HG03066 (cell line): ENCODE measurements around the gene SBF1.

Experiments
- ATAC-seq: cut with Tn5 transposase; IDR thresholded peaks from one replicate; pipeline ENCODE4 v1.9.1; 2021; ENCODE audit warnings: low read depth; ENCODE audit not compliant: unreplicated experiment

The SBF1 gene

DNA sequence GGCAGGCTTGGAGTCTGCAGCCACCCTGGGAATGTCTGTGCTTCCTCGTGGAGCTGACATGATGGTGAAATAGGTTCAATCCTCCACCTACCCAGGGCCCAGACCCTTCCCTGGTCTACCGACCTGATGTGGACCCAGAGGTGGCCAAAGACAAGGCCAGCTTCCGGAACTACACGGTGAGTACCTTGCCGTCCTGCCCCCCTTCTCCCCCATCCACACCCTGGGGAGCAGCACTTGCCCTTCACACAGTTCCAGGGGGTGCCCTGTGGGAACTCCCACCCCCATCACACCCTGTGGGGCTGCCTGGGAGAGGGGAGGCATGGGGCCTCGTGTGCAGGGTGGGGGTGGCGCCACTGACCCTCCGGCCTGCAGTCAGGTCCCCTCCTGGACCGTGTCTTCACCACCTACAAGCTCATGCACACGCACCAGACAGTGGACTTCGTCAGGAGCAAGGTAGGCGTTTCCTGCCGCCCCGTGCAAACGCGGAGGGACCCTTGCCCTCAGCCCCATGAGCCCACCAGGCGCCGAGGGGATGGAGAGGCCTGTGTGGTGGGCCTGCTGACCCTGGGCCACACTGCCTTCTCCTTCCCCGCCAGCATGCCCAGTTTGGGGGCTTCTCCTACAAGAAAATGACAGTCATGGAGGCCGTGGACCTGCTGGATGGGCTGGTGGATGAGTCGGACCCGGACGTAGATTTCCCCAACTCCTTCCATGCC is 12.6 kb upstream of the SBF1 start:
- ATAC-seq = no peak

DNA sequence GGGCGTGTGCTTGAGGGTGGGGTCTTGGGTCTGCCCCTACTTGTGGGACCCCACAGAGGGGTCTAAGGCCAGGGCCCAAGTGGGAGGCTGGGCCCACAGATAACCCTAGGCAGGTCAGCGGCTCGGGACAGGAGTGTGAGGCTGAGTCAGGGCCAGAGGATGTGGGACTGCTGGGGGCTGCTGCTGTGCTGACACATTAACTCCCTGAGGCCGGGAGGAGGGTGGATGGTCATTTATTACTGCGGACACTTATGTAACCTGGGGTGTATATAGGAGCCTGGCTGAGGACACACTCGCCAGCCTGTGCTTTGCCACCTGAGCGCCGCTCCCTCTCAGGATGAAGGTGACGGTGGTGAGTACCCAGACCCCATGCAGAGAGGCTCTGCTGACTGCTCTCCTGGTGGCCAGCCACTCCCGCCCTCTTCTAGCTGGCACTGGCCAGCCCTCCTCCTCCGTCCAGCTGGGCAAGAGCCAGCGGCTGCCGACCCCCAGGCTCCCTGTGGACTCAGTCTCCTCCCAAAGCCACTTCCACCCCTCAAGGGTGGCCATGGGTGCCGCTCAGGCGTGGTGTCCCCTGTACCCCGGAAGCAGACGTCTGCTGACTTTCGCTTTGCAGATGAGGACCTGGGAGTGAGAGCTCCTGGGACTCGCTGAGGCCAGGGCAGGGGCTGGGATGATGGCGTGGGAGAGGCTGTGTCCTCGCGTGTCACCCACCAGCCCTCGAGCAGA is 11.9 kb upstream of the SBF1 start, which contains the start of gene MIOX:
Gene MIOX, plus strand, starts transcription at position 299 of the 729 bp plus-strand sequence. Its CDS starts 39 bp downstream, at position 338.
- no peak for ATAC-seq

DNA sequence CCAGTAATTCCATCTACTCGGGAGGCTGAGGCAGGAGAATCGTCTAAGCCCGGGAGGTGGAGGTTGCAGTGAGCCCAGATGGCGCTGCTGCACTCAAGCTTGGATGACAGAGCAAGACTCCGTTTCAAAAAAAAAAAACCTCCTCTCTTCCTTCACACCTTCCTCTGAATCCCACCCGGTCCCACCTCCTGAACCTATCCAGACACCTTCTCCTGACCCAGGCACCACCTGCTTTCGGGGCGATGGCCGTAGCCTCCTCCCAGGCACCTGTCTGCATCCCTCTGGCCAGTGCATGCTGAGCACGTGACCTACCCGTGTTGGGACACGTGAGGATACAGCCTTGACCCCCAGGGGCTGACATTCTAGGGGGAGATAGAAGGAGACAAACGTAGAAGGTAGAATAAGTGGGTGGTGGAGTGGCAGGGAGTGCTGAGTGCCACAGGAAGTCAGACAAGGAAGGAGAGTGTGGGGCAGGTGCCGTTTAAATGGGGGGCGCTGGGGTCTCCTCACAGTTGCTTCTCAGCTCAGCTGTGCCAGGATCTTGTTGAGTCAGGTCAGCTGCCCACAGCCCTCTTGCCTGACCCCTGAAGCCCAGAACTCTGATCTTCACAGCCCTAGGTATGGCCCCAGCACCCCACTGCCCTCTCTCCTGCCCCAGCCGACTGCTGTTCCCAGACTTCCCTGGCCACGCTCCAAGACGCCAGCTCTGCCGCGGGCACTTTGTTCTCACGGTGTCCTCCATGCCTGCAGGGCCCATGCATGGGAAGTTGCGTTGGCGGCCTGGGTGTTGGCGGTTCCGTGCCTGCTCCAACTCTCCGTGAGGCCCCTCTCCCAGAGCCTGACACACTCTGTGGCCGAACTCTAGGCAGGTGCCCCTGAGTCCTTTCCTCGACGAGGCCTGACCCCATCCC is 10.6 kb upstream of the SBF1 start:
- no peak for ATAC-seq

DNA sequence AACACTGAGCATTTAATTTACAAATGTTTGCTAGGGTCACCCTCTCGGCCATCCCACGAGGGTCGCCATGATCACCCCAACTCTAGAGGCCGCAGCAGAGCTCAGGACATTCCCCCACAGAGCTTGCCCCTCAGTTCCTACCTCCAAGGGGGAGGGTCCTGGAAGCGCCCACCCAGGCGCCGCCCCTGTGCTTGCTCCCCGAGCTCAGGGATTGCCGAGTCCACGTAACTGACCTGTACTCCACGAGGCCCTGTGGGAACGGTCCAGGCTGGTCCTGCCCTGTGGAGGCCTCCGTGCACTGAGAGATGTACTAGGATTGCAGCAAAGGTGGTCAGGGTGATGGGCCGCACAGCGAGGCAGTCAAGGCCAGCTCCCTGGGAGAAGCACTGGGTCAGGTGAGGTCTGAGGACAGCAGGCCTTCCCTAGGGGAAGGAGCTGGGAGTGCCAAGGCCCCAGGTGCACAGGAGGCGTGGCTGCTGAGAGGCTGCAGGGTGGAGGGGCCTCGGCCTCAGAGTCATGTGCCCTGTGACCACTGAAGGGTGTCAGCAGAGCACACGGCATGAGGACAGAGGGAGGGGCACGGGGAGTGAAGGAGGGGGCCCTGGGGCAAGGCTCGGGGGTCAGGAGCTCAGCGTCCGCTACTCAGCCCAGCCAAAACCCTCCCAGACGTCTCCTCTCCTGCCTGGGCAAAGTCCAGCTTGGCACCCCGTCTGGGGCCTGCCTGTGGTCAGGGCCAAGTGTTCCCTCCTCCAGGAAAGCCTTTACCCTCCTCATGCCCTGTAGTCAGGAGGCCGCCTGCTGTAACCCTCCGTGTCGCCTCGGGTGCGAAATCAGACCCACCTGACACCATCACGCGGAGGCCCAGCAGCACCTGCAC is 9.4 kb upstream of the SBF1 start:
- no peak for ATAC-seq

- no peak for ATAC-seq
These were observed 8.7 kb upstream of the SBF1 start for GRCh38 chr22:50483556-50483955.

- no peak for ATAC-seq
These were observed 8.3 kb upstream of the SBF1 start for GRCh38 chr22:50483106-50483505.

- no peak for ATAC-seq
These were observed 7.6 kb upstream of the SBF1 start for GRCh38 chr22:50482107-50483074.

DNA sequence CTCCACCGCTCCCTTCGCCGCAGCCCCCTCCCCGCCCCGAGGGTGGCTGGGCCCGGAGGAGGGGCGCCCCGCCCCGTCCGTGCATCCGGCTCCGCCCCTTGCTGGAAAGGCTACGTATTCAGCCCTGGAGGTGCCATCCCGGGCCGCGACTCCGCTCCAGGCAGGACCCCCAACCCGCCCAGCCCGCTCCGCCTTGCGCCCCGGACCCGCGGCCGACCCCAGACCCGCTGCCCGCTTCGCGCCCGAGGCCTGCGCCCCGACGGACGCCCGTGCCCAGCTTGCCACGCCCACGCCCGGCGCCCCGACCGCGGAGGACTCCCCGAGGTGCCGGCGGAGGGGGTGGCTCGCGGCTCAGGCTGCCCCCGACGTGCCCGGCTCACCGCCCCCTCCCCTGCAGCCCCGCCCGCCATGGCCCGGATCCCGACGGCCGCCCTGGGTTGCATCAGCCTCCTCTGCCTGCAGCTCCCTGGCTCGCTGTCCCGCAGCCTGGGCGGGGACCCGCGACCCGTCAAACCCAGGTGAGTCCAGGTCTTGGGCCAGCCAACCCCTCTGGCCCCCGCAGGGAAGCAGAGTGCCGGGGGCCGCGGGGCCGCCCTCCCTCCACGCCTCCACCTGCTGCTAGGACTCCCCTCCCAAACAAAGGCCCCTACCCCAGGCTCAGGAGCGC is 6.7 kb upstream of the SBF1 start, which contains the start of gene ADM2:
Gene ADM2, plus strand, starts transcription at position 104 of the 667 bp plus-strand sequence. Its CDS starts 305 bp downstream, at position 409.
- no peak for ATAC-seq

- ATAC-seq = no peak
These were observed 6.2 kb upstream of the SBF1 start for GRCh38 chr22:50481045-50481439.

- no peak for ATAC-seq
These were observed 4.9 kb upstream of the SBF1 start for GRCh38 chr22:50479721-50480120.

GRCh38 chr22:50477923-50478322 is 3.1 kb upstream of the SBF1 start:
- ATAC-seq = no peak

DNA sequence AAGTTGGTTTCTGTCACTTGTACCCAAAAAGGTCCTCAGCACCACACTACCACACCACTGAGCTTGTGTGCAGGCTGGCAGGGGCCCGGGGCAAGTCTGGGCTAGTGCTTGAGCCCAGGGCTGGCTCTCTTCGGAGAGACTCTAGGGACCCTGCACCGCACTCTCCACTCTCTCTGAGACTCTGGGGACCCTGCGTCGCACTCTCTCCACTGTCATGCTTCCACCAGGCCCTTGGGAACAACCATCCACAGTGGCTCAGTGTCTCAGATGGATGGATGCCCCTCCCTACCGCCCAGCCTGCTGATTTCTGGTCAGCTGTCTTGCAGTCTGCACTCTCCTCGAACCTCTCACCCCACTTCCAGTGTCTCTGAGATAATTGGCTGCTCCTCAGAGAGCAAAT is 2.0 kb upstream of the SBF1 start:
- no peak for ATAC-seq

GRCh38 chr22:50475652-50476002 is 792 bp upstream of the SBF1 start:
- no peak for ATAC-seq

DNA sequence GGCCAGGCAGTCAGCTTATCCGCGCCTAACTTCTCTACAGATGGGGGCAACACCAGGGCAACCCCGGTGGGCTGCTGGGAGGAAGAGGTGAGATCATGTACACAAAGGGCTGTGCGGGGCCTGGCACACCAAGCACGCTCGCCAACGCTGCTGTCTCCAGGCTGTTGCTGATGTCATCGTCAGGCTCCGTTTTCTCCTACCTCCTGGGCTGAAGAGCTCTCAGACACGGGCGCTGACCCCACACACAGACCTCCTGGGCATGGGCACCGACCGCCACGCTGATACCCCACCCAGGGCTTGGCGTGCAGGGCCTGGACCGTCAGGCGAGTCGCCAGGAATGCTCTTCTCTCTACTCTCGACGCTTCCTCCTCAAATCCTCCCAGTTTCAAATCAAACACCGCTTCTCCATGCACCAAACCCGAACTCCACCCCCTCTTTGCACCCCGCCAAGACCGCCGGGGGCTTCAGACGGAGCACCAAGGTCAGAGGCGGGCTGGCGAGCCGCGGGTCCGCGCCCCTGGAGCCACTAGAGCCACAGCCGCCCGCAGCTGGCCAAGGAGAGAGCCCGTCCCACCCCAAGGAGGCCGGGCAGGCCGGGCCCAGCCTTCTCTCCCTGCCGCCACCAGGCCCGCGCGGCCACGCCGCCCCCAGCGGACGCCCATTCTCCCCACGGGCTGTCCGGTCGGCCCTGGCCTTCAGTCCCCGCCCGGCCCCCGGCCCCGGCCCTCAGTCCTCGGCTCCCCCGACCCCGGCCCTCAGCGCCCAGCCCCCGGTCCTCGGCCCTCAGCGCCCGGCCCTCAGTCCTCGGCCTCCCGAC is 772 bp downstream of the SBF1 start:
- ATAC-seq = no peak

DNA sequence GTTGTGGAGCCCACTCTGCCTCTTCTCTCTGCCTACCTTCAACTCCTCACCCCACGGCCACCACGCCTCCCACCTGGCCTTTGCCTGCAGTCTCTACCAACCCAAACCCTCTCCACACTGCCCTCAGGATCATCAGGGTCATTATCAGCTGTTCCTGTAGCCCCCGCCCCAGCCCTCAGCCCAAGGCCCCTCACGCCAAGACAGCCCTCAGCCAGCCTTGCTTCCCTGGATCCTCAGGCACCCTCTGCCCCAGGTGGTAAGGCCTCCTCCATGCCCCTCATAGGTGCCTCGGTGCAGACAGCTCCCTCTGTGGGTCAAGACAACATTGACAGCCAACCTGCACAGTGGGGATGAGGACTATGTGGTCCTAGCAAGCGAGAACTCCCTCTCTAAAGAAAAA is 1.7 kb downstream of the SBF1 start:
- ATAC-seq = no peak

GRCh38 chr22:50471962-50472361 is 2.9 kb downstream of the SBF1 start:
- no peak for ATAC-seq

GRCh38 chr22:50471197-50471847 is 3.5 kb downstream of the SBF1 start:
- no peak for ATAC-seq
